Medulla oblongata (tissue), 1 donor: Measurements from ENCODE around the gene PABPN1.
A peak's percentile ranks its signal among the peaks of the same experiment; 100 is the strongest.
"Not testable (repeated sequence)": the region's sequence is repeated elsewhere in the genome, so short reads cannot be mapped to it uniquely, and the experiment has no call there.

Experiments
- DNase-seq: peaks from one replicate; pipeline ENCODE4 v3.0.0-alpha.2; 2015; ENCODE audit errors: extremely low spot score

Gene PABPN1, protein sequence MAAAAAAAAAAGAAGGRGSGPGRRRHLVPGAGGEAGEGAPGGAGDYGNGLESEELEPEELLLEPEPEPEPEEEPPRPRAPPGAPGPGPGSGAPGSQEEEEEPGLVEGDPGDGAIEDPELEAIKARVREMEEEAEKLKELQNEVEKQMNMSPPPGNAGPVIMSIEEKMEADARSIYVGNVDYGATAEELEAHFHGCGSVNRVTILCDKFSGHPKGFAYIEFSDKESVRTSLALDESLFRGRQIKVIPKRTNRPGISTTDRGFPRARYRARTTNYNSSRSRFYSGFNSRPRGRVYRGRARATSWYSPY

DNA sequence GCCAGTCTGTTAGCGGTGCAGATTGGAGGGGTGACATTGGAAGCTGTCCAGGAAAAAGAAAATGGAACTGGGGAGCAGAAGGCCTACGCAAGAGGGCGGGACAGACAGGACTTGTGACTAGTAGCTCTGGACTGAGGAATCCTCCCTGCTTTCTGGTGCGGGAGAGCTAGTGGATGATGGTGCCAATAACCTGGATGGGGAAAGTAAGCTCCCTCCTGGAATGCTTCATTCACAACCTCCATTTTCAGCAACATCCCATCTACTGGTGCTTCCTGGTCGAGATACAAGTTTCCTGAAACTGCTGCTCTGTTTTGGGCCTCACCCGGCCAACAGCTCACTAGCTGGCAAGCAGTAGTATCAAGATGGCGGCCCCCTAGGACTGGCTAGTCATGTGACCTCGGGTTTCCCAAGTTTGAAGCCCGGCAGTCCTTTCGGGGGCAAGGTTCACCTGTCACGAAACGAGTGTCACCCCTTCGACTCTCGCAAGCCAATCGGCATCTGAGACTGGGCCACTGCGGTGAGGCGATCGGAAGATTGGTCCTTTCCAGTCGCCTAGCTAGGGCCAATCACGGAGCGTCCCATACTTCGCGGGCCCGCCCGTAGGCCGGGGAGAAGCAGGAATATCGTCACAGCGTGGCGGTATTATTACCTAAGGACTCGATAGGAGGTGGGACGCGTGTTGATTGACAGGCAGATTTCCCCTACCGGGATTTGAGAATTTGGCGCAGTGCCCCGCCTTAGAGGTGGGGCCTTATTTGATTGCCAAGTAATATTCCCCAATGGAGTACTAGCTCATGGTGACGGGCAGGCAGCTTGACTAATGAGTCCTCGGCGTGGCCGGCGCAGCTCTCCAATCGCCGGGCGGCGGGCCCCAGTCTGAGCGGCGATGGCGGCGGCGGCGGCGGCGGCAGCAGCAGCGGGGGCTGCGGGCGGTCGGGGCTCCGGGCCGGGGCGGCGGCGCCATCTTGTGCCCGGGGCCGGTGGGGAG, at the start of gene PABPN1:
Gene PABPN1 (plus strand): TSS at position 874 of the 988 bp plus-strand sequence. CDS start 13 bp downstream, at position 887.
- DNase-seq: peak; percentile 100

- DNase-seq: no peak
These were observed 45.8 kb upstream of the PABPN1 start for GRCh38 chr14:23275412-23275811.

GRCh38 chr14:23277189-23277588, 44.1 kb upstream of the PABPN1 start:
- DNase-seq: no peak

DNA sequence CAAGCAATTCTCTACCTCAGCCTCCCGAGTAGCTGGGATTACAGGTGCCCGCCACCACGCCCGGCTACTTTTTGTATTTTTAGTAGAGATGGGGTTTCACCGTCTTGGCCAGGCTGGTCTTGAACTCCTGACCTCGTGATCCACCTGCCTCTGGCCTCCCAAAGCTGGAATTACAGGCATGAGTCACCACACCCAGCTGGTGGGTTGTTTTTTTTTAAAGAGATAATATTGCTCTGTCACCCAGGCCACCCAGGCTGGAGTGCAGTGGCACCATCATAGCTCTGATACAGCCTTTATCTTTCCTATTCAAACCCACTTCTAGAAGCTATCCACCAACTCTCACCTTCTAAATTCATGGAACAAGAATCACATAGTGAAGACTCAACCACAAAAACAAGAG, 43.3 kb upstream of the PABPN1 start:
- not testable (repeated sequence) for DNase-seq

DNA sequence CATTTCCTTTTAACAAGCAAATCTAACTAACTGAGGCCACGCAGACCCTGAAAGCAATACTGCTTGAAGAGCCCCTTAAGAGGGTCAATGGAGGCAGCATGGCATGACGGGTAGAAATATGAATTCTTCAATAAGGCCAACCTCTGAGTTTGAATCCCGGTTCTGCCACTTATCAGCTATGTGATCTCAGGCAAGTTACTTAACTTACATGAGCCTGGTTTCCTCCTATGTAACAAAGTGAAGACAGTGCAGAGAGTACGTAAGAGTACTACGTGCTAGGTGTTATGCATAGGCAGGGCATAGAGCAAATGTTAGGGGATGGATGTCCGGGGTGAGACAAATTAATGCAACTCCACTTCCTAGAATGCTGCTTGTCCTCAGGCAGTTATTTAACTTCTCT, 40.0 kb upstream of the PABPN1 start:
- DNase-seq: no peak

DNA sequence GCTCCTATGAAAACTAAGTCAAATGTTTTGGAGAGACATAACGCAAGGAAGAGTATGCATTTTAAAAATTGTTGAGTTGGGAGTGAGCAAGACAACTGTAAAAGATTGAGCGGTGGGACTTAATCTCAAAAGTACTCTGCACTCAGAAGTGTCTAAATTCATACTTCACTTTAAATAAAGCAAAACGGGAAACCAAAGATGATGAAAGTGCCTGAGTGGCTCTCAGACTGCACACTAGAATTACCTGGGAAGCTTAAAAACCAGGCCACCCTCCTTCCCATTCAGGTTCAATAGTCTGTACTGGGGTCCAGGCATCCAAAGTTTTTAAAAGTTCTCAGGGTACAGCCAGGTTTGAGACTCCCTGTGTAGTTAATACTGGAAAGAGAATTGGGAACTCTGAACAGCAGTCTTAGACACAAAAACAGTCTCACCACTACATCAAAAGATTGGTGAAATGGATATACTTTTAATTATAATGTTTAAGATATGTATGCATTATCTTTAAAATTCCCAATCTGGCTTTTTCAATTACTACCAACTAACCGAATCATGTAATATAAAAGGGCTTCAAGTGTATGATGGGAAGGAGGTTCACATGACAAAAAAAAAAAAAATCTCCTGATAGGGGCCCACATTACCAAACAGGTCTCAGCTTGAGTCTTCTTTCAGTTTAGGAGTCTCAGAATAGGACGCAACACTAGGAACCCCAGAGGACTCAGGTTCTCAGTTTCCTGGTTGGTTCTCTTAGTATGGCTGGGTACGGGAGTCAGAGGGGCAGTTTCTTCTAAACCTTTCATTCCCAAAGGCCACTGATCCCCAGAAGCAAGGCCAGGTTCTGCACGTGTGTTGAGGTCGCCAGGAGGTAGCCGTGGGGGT, 36.4 kb upstream of the PABPN1 start:
- DNase-seq: no peak

DNA sequence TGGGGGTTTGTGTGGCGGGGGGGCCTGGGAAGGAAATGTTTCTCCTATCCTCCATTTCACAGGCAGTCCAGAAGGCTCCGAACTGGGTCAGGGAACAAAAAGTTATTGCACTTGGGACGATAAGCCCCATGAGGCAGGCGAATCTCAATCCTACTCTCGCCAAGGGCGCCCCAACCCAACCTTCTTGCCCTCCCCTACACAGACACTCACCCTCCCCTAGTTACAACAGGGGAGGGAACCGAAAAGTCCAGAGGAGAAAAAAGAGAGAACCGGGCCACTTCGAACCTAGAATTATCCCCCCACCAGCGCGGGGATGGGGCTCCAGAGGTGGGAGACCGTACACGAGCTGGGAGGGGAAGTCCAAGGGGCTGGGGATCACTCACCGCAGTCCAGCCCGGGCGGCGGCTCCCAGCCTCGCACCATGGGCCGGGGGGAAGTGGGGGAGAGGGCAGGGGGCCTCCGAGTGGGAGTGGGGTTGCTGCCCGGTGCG, 35.7 kb upstream of the PABPN1 start:
- peak; percentile 58 for DNase-seq

DNA sequence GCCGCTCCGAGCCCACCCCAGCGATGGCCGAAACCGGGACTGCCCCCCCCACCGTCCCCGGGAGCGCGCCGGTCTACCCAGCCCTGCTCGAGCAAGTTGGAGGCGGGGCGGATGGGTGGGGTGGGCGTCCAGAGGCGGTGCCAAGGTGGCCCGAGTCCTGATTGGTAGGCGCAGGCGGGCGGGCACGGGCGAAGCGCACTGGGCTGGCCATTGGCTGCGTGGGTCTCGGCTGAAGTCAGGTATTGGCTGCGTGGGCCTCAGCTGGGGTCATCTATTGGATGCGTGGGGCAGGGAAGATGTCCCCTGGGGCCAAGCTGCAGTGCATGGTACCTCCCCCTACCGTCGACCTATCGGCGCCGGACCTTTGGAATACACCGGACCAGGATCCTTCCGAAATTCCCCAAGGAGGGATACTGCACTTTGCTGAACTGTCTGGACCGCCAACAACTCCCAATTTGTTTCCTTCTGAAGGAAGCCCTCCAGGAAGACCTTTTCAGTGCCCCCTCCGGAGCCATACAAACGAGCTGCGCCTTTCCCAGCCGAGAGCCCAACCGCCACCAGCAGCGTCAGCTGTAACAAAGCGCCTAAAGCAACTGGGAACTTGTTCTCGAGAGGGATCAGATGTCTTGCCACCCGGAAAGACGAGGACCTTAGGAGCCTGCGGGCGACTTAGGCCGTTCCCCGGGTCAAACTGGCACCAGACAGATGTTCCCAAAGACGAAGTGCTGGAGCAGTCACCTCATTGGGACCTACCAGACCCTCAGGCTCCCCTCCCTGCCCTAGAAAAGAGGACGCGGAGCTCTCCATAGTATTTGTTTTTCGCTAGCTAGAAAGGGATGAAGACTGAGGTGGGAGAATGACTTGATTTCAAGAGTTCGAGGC, 35.0 kb upstream of the PABPN1 start, which contains the start of gene HOMEZ:
Gene HOMEZ (minus strand): TSS at position 113 of the 882 bp plus-strand sequence. CDS start 180 bp downstream, outside the sequence.
- peak; percentile 98 for DNase-seq

DNA sequence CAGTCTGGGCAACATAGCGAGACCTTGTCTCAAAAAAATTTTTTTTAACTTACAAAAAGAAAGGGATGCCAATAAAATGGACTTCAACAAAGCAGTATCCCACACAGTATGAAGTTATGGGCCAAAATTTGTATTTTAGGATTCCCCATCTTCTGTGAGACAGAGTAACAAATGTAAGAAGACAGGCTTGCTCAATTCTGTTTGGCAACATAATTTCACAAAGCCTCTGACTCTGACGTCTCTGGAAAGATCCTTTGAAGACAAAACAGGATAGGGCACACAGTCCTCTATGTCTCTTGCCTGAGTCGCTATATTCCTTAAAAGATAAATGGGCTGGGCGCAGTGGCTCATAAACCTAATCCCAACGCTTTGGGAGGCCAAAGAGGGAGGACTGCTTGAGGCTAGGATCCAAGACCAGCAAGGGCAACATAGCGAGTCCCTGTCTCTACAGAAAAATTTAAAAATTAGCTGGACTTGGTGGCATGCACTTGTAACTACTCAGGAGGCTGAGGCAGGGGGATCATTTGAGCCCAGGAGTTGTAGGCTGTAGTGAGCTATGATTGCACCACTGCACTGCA, 34.3 kb upstream of the PABPN1 start:
- DNase-seq: peak; percentile 25

- peak; percentile 78 for DNase-seq
These were observed 26.3 kb upstream of the PABPN1 start for GRCh38 chr14:23294734-23295561.

DNA sequence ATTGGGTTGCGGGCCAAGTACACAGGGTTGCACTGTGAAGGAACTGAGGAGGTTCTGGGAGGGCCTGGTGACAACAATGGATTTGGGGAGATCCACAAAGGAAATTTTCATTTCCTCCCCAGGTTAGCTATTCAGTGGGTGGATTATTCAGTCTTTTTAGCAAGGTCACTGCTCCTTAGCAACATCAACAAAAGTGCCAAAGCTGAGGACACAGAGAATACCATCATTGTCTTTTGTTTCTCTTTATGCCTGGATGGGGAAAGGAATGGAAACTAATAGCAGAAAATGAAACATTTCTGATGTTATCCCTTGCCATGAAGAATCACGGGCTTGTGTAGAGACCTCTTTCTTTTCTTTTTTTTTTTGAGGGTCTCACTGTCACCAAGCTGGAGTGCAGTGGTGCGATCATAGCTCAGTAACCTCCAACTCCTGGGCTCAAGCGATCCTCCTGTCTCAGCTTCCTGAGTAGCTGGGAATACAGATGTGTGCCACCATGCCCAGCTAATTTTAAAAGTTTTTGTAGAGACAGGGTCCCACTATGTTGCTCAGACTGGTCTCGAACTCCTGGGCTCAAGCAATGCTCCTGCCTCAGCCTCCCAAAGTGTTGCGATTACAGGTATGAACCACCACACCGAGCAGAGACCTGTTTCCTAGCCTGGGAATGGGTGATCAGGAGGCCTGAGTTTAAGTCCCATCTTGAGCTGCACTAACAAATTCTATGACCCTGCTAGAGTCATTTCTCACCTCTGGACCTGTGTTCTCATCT, 25.1 kb upstream of the PABPN1 start:
- peak; percentile 40 for DNase-seq

DNA sequence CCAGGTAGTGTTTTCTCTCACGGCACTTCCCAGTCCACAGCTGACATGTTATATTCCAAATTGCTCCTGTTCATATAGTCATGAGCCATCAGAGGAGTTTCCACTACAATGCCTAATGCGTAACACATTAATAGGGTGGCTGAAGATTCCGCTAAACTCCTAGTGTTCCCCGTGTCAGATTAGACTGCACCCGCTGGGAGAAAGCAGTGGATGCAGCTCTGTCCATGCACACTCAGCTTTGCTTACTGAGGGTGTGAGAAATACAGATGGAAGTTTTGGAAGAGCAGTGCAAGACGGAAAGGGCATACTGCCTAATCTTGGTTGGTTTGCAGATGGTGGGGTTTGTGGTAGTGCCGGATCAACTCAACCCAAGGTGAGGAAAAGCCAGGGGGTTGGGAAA, 24.2 kb upstream of the PABPN1 start:
- peak; percentile 17 for DNase-seq

DNA sequence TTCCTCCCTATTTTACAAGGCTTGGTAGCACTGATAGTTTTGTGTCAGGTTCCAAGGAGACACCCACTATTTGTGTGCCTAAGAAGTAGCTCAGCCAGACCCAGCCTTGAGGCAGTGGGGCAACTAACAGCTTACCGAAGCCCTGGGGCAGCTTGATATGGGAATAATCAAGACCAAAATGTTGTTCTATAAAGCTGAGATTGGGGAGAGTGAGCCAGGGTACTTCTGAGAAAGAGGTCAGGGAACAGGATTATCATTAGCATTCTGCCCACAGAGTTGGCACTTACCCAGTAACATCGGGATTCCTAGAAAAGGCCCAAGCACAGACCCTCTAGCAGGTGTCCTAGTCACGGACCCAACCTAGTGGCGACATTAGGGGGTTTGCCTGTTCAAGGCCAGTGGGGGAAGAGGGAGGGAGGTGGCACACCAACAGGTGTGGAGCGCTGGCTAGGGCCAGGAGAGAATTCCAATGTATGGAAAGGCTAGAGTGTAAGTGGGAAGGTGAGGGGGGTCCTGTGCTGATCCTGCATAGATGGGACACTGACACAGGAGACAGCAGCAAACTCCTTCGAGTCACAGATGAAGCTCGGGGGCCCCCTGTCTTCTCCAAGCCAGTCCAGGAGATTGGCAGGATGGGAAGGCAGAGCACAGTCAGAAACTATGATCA, 23.5 kb upstream of the PABPN1 start:
- DNase-seq: no peak

DNA sequence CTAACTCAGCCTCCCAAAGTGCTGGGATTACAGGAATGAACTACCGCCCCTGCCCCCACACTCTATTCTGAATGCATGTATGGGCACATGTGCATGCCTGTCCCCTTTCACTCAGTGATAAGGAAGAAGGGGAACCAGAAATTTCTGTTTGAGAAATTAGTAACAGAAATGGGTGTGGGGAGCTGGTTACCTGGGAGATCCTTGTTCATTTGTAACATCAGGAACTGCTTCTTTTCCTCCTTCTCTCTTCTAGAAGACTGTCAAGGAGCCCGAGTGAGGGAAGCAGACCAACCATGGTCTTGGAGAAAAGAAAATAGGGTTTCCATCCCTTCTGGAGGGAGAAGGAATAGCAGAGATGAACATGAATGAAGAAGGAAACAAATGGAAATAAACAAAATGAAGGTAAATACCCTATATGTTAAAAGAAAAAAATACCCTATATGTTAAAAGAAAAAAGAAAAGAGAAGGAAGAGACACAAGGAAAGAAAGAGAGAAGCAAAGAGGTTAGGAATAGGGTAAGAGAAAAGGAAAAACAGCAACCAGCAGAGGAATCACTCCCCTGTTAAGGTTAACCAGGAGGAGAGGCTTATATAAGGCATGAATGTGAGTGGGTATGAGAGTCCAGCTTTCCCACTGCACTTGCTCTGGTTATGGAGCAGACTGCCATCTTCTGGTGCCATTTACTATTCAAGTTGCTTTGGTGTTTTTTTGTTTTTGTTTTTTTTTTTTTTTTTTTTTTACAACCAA, 21.9 kb upstream of the PABPN1 start:
- peak; percentile 86 for DNase-seq

GRCh38 chr14:23299986-23300686, 21.1 kb upstream of the PABPN1 start:
- peak; percentile 49 for DNase-seq

- no peak for DNase-seq
These were observed 20.5 kb upstream of the PABPN1 start for GRCh38 chr14:23300687-23301223.
